ENCODE results near the gene ADAMTSL3.

ADAMTSL3 gene

GRCh38 chr15:83695246-83695645 lies 41.3 kb downstream of the ADAMTSL3 start:
- H3K27me3 ChIP-seq (ENCODE audit: control insufficient read depth, insufficient read depth, low read length) = no peaks in the 10 kb centered on the region
- no peak overlapping the region for H3K9ac ChIP-seq
- no peak for TF ChIP-seq CTCF (IDR thresholded peaks at IDR 0.05)
- no peak overlapping the region for H2AFZ ChIP-seq
- no peak overlapping the region for H3K4me3 ChIP-seq (ENCODE audit: low read depth, low read length)
- no peaks in the 10 kb centered on the region for H3K79me2 ChIP-seq
- no peak overlapping the region for H3K4me2 ChIP-seq (ENCODE audit: low read length)
- H3K27ac ChIP-seq = no peak overlapping the region
- H3K4me1 ChIP-seq = no peaks in the 10 kb centered on the region
- H3K36me3 ChIP-seq (ENCODE audit: control insufficient read depth, insufficient read depth, low read length) = no peaks in the 10 kb centered on the region
- H3K9me3 ChIP-seq (ENCODE audit: control insufficient read depth, low read length) = no peaks in the 10 kb centered on the region

GRCh38 chr15:83695901-83696425 lies 42.0 kb downstream of the ADAMTSL3 start:
- no peaks in the 10 kb centered on the region for H3K36me3 ChIP-seq (ENCODE audit: control insufficient read depth, insufficient read depth, low read length)
- H3K79me2 ChIP-seq = no peaks in the 10 kb centered on the region
- no peaks in the 10 kb centered on the region for H3K9me3 ChIP-seq (ENCODE audit: control insufficient read depth, low read length)
- no peak overlapping the region for H3K4me2 ChIP-seq (ENCODE audit: low read length)
- H3K9ac ChIP-seq = no peak overlapping the region
- H3K4me3 ChIP-seq (ENCODE audit: low read depth, low read length) = no peak overlapping the region
- no peak overlapping the region for H2AFZ ChIP-seq
- no peaks in the 10 kb centered on the region for H3K27me3 ChIP-seq (ENCODE audit: control insufficient read depth, insufficient read depth, low read length)
- TF ChIP-seq CTCF (IDR thresholded peaks at IDR 0.05) = no peak
- H3K27ac ChIP-seq = no peak overlapping the region
- no peaks in the 10 kb centered on the region for H3K4me1 ChIP-seq

- Histone ChIP-seq H3K4me1 (no peaks in the 10 kb centered on the region), H3K79me2 (no peaks in the 10 kb centered on the region), H3K36me3 (ENCODE audit: control insufficient read depth, insufficient read depth, low read length) (no peaks in the 10 kb centered on the region), H3K9me3 (ENCODE audit: control insufficient read depth, low read length) (no peaks in the 10 kb centered on the region), H3K4me3 (ENCODE audit: low read depth, low read length) (no peak overlapping the region), H3K27me3 (ENCODE audit: control insufficient read depth, insufficient read depth, low read length) (no peaks in the 10 kb centered on the region), H3K27ac (no peak overlapping the region), H3K4me2 (ENCODE audit: low read length) (no peak overlapping the region), H2AFZ (no peak overlapping the region), H3K9ac (no peak overlapping the region)
- no peak for TF ChIP-seq CTCF (IDR thresholded peaks at IDR 0.05)
Observed at GRCh38 chr15:83697716-83698115, 43.8 kb downstream of the ADAMTSL3 start.

GRCh38 chr15:83698294-83698693 lies 44.4 kb downstream of the ADAMTSL3 start:
- no peak overlapping the region for H2AFZ ChIP-seq
- H3K79me2 ChIP-seq = no peaks in the 10 kb centered on the region
- H3K9ac ChIP-seq = no peak overlapping the region
- H3K9me3 ChIP-seq (ENCODE audit: control insufficient read depth, low read length) = no peaks in the 10 kb centered on the region
- H3K36me3 ChIP-seq (ENCODE audit: control insufficient read depth, insufficient read depth, low read length) = no peaks in the 10 kb centered on the region
- no peak for TF ChIP-seq CTCF (IDR thresholded peaks at IDR 0.05)
- no peaks in the 10 kb centered on the region for H3K4me1 ChIP-seq
- H3K4me3 ChIP-seq (ENCODE audit: low read depth, low read length) = no peak overlapping the region
- no peak overlapping the region for H3K4me2 ChIP-seq (ENCODE audit: low read length)
- H3K27me3 ChIP-seq (ENCODE audit: control insufficient read depth, insufficient read depth, low read length) = no peaks in the 10 kb centered on the region
- H3K27ac ChIP-seq = no peak overlapping the region

- H3K9me3 ChIP-seq (ENCODE audit: control insufficient read depth, low read length) = no peaks in the 10 kb centered on the region
- H3K27ac ChIP-seq = no peak overlapping the region
- no peaks in the 10 kb centered on the region for H3K27me3 ChIP-seq (ENCODE audit: control insufficient read depth, insufficient read depth, low read length)
- no peak for TF ChIP-seq CTCF (IDR thresholded peaks at IDR 0.05)
- H3K9ac ChIP-seq = no peak overlapping the region
- no peaks in the 10 kb centered on the region for H3K36me3 ChIP-seq (ENCODE audit: control insufficient read depth, insufficient read depth, low read length)
- H3K79me2 ChIP-seq = no peaks in the 10 kb centered on the region
- H2AFZ ChIP-seq = no peak overlapping the region
- H3K4me2 ChIP-seq (ENCODE audit: low read length) = no peak overlapping the region
- no peak overlapping the region for H3K4me3 ChIP-seq (ENCODE audit: low read depth, low read length)
- no peaks in the 10 kb centered on the region for H3K4me1 ChIP-seq
Observed at GRCh38 chr15:83699028-83699427, 45.1 kb downstream of the ADAMTSL3 start.
